HG03135 (cell line): ENCODE measurements around the gene VPS4A.
A peak's percentile ranks its signal among the peaks of the same experiment; 100 is the strongest.
"Not testable (repeated sequence)": the region's sequence is repeated elsewhere in the genome, so short reads cannot be mapped to it uniquely, and the experiment has no call there.

Source experiments
- ATAC-seq: cut with Tn5 transposase; IDR thresholded peaks from one replicate; pipeline ENCODE4 v1.9.1; 2021; ENCODE audit warnings: mild to moderate bottlenecking, moderate library complexity; ENCODE audit not compliant: unreplicated experiment

Gene VPS4A

DNA sequence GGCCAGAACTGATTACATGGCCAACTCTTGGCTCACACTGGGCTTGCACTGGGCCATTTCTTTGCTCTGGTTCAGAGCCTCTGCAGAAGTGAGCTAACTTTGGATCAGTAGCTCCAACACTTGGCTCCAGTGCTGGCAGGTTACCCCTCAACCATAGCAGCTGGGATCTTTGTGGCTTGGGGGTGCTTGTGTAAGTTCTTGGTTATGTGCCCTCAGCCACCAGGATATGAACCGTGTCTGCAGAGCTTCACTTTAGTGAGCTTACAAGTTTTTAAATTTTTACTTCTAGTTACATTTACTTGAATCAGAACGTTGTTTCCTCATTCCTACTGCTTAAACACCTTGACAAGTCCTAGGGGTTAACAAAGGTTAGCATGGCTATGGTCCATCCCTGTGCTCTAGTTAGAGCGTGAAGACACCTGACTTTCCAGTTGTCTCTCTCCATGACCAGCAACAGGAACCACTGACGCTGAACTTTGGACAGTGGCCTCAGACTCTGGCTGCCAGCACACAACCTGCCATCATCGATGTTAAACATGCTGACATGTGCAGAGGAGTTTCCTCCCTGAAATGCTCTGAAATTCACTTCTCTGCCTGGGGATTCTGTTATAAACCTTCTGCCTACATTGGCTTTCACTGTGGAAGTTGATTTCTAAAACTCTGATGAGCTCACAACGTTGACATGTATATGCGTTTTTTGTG is 15.2 kb downstream of the VPS4A start:
- ATAC-seq, result no peak

DNA sequence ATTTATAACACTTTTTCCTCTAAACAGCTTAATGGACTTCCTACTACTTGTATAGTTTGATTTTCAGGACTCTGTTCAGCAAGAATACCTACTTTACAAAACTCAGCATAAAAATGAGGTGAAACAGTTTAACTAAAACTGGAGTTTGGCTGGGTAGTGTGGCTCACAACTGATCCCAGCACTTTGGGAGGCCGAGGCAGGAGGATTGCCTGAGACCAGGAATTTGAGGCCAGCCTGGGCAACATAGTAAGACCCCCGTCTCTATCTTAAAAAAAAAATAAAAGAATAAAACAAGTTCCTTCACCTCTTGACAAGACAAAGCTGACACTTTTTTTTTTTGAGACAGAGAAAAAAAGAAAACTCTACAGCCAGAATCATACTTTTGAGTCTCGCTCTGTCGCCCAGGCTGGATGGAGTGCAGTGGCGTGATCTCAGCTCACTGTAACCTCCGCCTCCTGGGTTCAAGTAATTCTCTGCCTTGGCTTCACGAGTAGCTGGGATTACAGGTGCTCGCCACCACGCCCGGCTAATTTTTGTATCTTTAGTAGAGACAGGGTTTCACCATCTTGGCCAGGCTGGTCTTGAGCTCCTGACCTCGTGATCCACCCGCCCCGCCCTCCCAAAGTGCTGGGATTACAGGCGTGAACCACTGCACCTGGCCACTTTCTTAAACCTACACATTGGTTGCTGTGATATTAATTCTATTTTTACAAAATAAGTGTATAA is 16.6 kb downstream of the VPS4A start:
- ATAC-seq, result no peak

DNA sequence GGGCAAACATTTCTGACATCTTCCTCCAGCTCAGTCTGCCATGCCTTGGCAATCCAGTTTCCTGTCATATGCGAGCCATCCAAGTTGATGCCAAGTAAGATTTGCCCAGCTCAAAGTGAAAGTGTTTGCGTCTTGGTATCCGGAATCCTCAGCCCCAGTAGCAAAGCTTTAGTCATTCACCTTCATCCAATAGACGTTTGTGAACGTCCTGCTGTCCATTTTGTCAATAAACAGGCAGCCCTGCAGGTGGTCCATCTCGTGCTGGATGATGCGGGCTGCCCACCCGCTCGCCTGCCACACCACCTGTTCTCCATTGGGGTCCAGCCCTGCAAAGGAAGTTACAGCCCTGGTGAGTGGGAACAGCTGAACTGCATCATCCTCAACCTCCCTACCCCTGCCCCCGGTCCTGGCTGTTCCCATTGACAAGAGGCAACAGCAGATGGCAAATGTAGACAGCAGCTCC is 17.7 kb downstream of the VPS4A start:
- no peak for ATAC-seq

DNA sequence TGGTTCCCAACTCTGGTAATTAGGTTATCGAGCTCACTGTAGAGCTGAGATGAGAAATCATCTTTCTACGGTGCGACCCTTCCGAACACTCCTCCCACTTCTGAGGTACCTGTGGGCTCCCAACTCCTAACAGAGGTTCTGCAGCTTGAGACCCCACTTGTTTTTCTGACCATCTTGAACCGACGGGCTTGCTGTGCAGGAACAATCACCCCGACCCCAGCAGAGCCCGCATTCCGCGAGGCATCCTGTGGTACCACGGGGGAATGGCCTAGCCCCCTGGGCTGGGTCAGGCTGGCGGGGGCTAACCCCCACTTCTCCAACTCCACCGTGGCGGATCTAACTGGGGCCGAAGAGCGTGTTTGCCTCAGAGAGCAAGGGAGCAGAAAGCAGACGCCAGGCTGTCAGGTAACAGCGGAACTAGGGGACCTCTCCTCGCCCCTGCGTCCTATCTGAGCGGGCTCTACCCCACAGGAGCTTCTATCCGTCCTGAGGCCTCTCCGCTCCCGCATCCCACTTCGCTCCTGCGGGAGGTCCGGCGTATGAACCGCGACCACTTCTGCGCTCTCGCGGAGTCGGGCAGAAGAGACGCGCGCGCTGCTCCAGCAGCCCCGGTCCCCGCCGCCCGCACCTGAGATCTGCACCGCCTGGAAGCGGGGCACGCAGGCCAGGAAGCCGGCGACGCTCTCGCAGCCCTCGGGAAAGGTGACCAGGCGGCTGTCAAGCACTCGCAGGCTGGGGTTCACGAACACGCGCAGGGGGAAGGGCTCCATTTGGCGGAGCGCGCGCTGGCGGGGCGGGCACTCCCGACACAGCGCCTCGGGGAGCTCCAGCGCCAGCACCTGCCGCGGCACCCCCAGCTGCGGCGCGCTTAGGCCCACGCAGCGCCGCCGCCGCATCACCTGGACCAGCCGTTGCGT is 18.5 kb downstream of the VPS4A start:
- ATAC-seq, result peak; percentile 36

DNA sequence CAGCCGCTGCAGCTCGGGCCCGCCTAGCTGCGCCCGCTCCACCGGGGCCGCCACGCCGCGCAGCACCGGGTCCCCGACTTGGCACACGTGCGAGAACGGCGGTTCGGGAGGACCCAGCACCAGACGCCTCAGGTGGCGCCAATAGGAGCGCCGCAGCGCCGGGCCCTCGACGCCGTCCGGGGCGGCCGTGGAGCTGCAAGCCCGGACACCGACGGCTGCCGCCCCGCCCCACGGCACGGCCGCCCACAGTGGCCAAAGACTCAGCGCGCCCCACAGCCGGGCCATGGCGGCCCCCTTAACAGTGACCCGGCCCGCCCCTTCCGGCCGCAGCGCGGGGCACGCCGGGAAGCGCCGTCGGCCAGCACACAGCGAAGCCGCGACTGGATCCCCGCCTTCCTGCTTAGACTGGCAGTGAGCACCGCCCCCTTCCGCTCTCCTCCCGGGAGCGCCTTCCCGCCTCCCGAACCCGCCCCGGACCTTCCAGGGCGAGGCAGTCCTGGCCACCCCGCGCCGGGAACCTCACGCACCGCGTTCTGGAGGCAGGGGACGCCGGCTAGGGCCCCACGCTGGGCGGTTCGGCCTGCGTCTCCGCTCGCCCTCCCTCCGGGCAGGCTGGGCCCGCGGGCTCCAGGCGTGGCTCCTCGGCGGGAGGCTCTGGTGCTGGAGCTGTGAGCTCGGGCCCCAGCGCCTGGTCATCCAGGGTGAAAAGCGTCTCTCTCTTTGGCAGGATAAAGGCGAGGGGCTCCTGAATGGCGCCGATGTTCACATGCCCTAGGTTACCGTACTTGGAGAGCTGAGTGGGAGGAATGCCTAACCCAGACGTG is 19.3 kb downstream of the VPS4A start, which contains the start of gene PDF:
TSS of gene PDF (minus strand) at position 303 of the 824 bp plus-strand sequence. CDS start at position 285, 18 bp downstream.
- ATAC-seq, result peak; percentile 89

DNA sequence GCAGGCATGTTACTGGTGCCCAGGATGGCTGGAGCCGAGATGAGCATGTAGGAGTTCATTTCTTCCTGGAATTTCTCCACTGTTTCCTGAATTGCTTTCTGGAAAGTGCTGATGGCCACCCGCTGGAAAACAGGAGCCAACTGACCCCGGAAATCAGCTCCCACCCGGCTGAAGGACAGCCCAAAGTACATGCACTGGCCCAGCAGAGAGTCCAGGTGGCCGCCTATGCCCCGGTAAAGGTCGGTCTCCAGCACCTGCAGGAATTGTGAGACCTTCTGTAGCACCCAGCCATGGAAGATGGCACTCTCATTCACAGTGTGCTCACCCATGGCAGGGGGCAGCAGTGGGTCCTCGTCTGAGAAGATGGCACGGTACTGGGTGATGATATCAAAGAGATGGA is 23.5 kb downstream of the VPS4A start:
- no peak for ATAC-seq

DNA sequence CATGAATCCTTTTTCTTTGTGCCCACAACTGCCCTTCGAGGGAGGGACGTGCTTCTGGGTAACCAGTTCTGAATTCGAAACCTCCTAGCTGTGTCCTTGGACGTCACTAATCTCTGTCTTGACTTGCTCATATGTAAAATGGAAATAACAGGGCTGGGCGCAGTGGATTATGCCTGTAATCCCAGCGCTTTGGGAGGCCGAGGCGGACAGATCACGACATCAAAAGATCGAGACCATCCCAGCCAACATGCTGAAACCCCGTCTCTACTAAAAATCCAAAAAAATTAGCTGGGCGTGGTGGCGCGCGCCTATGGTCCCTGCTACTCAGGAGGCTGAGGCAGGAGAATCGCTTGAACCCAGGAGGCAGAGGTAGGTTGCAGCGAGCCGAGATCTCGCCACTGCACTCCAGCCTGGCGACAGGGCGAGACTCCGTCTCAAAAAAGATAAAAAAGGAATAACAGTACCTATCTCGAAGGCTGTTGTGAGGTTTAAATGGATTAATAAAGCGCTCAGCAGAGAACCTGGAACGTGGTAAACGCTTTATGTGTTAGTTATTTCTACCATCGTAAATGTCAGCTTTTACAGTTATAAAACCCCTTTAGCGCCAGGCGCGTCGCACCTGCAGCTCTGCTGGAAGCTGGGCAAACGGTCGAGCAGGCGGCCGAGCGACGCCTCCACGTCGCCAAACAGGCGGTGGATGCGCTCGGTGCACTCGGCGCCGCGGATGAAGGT is 27.6 kb downstream of the VPS4A start:
- no peak for ATAC-seq

DNA sequence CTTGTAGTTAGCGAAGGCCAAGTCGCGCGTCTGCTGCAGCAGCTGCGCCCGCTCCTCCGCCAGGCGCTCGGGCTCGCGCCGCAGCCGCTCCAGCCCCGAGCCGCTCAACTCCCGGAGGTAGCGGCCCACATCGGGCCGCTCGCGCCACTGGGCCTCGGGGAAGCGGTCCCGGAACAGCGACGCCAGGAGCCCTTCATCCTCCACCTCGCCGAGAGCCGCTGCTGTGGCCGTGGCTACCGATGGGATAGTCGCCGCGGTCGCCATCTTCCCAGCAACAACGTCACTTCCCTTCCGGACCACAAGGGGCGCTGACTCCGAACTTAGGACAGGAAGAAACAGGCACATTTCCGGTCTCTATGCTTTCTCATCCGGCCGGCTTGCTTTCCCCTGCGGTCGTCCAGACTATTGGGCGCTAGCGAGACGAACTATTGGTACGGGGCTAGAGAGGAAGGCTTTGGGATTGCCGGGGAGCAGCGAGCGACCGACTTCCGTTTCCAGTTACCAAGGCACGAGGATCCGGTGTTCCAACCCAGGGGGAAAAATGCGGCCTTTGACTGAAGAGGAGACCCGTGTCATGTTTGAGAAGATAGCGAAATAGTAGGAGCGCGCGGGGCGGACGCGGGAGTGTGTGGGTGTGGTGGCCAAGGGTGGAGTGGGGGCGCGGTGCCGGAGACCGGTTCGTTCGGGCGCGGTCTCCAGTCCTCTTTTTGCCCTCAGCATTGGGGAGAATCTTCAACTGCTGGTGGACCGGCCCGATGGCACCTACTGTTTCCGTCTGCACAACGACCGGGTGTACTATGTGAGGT is 28.3 kb downstream of the VPS4A start, which contains the start of the genes COG8 and NIP7:
TSS of gene COG8 (minus strand) at position 276 of the 806 bp plus-strand sequence. CDS start at position 264, 12 bp downstream.
TSS of gene NIP7 (plus strand) at position 484 of the 806 bp plus-strand sequence. CDS start at position 542, 58 bp downstream.
- ATAC-seq, result peak; percentile 90

DNA sequence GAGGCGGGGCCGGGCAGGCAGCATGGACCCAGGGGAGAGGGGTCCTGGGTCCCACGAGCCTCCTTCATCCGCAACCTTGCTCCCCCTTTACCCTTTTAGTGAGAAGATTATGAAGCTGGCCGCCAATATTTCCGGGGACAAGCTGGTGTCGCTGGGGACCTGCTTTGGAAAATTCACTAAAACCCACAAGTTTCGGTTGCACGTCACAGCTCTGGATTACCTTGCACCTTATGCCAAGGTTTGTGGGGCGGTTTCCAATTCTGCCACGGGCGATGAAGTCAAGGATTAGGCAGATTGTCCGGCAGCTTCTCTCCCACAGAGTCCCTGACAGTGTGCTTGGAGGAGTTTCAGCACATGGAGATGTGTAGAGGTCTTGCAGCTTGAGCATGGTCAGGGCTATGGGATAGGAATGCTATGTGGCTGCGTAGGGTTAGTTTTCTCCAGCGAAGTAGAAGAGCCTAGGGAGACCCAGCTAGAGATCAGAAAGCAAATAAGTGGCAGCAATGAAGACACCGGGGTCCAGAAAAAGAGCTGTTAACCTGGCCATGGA is 29.0 kb downstream of the VPS4A start:
- no peak for ATAC-seq

DNA sequence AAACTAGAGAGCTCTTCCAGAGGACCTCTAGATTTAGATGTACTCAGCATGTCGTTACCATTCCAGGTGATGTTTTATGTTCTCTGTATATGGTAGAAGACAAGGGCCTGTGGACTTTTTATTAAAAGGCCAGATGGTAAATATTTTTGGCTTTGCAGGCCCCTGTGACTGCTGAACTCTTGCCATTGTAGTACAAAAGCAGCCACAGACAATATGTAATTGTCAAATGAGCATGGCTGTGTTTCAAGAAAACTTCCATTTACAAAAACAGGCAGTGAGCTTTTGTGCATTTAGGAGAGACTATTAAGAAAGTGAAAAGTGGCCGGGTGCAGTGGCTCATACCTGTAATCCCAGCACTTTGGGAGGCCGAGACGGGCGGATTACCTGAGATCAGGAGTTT is 33.0 kb downstream of the VPS4A start:
- no peak for ATAC-seq

DNA sequence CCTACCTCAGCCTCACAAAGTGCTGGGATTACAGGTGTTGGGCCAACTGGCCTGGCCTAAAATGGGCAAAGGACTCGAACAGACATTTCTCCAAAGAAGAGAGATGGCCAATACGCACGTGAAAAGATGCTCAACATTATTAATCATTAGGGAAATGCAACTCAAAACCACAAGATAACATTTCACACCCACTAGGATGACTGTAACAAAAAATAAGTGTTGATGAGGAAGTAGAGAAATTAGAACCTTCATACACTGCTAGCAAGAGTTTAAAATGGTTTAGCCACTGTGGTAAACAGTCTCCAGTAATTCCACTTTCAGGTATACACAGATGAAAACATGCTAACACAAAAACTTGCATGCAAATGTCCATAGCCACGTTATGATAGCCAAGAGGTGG is 34.8 kb downstream of the VPS4A start:
- ATAC-seq, result no peak

DNA sequence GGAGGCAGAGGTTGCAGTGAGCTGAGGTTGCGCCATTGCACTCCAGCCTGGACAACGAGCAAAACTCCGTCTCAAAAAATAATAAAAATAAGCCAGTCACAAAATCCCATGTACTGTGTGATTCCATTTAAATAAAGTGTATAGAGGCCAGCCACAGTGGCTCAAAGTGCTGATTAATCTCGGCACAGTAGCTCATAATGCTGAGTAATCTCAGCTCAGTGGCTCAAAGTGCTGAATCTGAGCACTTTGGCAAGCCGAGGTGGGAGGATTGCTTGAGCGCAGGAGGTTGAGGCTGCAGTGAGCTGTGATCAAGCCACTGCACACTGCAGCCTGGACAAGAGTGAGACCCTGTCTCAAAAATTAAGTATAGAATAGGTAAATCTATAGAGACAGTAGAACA is 35.5 kb downstream of the VPS4A start:
- no peak for ATAC-seq

DNA sequence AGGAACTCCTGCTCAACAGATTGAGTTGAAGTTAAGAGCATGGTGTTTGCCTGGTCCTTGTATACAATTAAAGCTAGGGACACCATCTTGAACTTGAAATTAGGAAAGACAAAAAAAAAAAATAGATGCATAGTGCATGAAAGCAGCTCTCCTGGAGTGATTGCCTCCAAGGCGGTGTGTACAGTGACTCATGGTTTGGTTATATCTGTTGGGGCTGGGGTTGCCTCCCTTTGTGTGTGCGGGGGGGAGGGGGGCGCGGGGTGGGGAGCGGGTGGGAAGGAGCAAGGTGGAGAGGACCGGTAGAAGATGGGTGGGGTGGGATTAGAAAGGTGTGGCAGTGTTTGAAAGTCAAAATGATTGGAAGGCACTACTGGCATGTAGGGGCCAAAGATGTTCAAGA is 37.1 kb downstream of the VPS4A start:
- ATAC-seq, result no peak

DNA sequence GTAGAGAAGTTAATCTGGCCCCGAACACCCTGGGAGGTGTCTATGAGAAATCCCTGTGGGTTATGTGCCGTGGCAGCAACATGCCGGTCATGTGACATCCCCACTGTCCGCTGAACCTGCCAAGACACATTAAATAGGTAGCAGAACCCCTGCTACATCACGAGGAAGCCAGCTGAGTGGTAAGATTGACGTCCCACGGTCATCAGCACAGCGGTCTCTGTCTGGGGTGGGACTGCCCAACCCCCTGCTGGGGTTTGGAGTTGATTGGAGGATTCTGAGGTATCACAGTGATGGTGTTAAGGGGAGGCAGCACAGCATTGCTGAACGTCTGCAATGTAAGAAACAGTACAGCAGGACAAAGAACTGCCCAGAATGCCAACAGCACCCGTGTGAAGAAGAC is 38.4 kb downstream of the VPS4A start:
- ATAC-seq, result no peak

DNA sequence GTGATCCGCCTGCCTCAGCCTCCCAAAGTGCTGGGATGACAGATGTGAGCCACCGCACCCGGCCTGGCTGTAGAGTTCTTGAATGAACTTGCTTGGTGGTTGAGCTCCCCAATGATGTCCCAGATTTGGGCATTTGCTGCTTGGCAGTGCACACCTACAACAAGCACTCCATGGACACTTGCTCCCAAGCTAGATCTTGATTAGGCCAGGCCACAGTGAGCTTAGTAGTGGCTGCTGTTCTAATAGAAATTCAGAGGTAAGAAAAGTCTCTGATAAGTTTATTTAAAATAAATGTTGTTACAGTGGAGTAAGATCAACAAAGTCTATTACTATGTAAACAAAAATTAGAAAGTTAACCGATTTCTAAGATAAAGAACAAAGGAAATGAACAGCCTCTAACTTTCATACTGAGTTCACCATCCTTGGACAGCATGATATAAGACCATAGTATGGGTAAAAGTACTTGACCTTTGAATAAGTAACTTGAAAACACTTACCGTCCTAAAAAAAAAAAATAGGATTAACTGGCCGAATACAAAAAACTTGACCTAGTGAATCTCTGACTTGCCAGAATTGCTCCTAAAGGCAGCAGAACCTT is 39.5 kb downstream of the VPS4A start:
- no peak for ATAC-seq

DNA sequence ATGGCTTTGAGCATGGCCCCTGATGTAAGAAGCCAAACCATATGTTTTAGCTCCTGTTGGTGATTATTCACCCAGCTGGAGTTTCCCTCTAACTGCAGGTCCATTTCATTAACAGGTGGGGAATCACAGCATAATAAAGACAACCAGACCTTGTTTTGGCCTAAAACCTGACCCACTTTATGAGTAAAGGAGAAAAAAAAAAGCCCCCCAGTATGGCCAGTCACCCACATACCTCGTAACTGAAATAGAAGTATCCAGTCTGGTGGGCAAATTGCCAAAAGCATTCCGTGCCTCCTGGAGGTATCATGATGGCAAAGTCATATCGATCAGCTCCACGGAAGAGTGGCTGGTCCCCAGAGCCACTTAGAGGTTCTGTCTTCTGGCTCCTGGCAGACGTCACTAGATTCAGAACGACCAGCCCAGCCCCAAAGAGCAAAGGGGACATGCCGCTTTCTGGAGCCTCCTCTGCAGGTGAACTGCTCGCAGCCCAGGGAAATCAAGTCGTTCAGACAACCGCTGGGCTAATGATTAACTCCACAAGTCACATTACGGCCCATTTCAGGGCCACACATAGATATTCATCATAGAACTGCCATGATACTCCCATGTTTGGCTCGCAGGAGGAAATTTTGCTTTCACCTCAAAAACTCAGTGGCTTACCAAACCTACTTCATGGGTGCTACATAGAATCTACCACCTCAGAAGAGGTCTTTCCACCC is 40.3 kb downstream of the VPS4A start, which contains the start of gene TMED6:
TSS of gene TMED6 (minus strand) at position 478 of the 719 bp plus-strand sequence. CDS start at position 445, 33 bp downstream.
- ATAC-seq, result no peak

DNA sequence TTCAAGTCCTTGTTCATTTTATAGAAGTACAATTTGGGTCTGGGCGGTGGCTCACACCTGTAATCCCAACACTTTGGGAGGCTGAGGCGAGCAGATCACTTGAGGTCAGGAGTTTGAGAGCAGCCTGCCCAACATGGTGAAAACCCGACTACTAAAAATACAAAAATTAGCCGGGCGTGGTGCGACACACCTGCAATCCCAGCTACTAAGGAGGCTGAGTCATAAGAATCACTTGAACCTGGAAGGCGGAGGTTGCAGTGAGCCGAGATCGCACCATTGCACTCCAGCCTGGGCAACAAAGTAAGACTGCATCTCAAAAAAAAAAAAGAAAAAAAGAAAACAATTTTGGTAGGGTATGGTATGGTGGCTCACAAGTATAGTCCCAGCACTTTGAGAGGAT is 48.9 kb downstream of the VPS4A start:
- not testable (repeated sequence) for ATAC-seq
